Measurements from ENCODE around the gene PDCD2L.

DNA sequence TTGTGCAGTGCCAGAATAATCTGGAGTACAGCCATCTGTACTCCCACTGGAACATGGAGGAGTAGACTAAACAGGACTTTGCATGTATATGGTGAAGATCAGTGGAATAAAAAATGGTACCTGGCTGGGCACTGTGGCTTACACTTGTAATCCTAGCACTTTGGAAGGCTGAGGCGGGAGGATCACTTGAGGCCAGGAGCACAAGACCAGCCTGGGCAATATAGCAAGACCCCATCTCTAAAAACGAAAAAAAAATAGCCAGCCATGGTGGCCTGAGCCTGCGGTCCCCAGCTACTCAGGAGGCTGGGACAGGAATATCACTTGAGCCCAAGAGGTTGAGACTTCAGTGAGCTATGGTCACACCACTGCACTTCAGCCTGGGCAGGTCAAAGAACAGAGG, 44.0 kb downstream of the PDCD2L start:
- TF ChIP-seq, protein P1, sequence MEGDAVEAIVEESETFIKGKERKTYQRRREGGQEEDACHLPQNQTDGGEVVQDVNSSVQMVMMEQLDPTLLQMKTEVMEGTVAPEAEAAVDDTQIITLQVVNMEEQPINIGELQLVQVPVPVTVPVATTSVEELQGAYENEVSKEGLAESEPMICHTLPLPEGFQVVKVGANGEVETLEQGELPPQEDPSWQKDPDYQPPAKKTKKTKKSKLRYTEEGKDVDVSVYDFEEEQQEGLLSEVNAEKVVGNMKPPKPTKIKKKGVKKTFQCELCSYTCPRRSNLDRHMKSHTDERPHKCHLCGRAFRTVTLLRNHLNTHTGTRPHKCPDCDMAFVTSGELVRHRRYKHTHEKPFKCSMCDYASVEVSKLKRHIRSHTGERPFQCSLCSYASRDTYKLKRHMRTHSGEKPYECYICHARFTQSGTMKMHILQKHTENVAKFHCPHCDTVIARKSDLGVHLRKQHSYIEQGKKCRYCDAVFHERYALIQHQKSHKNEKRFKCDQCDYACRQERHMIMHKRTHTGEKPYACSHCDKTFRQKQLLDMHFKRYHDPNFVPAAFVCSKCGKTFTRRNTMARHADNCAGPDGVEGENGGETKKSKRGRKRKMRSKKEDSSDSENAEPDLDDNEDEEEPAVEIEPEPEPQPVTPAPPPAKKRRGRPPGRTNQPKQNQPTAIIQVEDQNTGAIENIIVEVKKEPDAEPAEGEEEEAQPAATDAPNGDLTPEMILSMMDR (IDR thresholded peaks at IDR 0.05) = no peak
- TF ChIP-seq POLR2A (IDR thresholded peaks at IDR 0.05) = no peak
